GM12878 (cell line): ENCODE results near the gene ALDH1L2. TPM values are rescaled to one million over a fixed set of nuclear protein-coding genes. Genes with fewer than 3 reads are reported as not detected.

ENCODE experiments used
- ATAC-seq: fragments of 200-7000 bp; cut with Tn5 transposase; 3 replicates; pipeline ENCODE4 v1.9.1; 2020; ENCODE audit warnings: mild to moderate bottlenecking, moderate library complexity
- BruUV-seq: library from RNA; stranded (reverse); fragments of 400-500 nt; replicated peaks from 2 replicates; lab custom pipeline; 2021; lab: Mats Ljungman, UMichigan
- CTCF ChIA-PET: fragments of 300-600 bp; sonication (Branson Sonifier 250); formaldehyde crosslinking; extraction: SDS; loops from one replicate; lab custom pipeline; 2021; ENCODE audit warnings: inconsistent platforms; lab: Yijun Ruan, JAX
- POLR2A ChIA-PET: fragments of 350-600 bp; formaldehyde crosslinking; extraction: SDS; loops from one replicate; lab custom pipeline; 2021; ENCODE audit warnings: inconsistent platforms; lab: Charles Lee
- RAD21 ChIA-PET: fragments of 300-600 bp; sonication (Branson Sonifier 250); formaldehyde crosslinking; loops from one replicate; lab custom pipeline; 2023; ENCODE audit warnings: antibody characterized with exemption; ENCODE audit not compliant: unreplicated experiment; lab: Charles Lee
- SMC1A ChIA-PET: fragments of 300-600 bp; sonication (Branson Sonifier 250); formaldehyde crosslinking; loops from one replicate; lab custom pipeline; 2023; ENCODE audit not compliant: unreplicated experiment, uncharacterized antibody; lab: Charles Lee
- DNase-seq: peaks from one replicate; pipeline ENCODE4 v3.0.0-alpha.2; 2011; ENCODE audit warnings: low read depth, low spot score
- FAIRE-seq: peaks from 3 replicates; lab custom pipeline; 2011; peaks lifted over from hg19 to GRCh38; lab: Jason Lieb, UNC
- H2AFZ ChIP-seq: 2 replicates; pipeline ENCODE4 v1.6.0; 2011; ENCODE audit warnings: low read depth, low read length, control low read depth; ENCODE audit not compliant: control insufficient read depth
- H3K27ac ChIP-seq: 2 replicates; pipeline ENCODE4 v1.5.1; 2011; ENCODE audit warnings: control low read depth; ENCODE audit not compliant: control insufficient read depth, insufficient read depth
- H3K27me3 ChIP-seq, 2 experiments: replicated peaks in 1 of 2; 2 replicates each; pipeline versions ENCODE4 v1.6.0 to v1.6.1; 2011; ENCODE audit warnings: low read length in 1 of 2; ENCODE audit not compliant: control insufficient read depth in 2 of 2, insufficient read depth in 2 of 2
- H3K36me3 ChIP-seq, 2 experiments: 2 replicates each; pipeline ENCODE4 v1.5.1; 2011; ENCODE audit warnings: low read length in 1 of 2; ENCODE audit not compliant: control insufficient read depth in 2 of 2, insufficient read depth in 2 of 2
- H3K4me1 ChIP-seq: 2 replicates; pipeline ENCODE4 v1.6.1; 2011; ENCODE audit warnings: mild to moderate bottlenecking, low read length, moderate library complexity, mixed read lengths; ENCODE audit not compliant: control insufficient read depth, insufficient read depth
- H3K4me2 ChIP-seq: 2 replicates; pipeline ENCODE4 v1.6.0; 2011; ENCODE audit warnings: control low read depth; ENCODE audit not compliant: control insufficient read depth, insufficient read depth
- H3K4me3 ChIP-seq: fragments of 200-600 bp; sonication (generic); 2 replicates; pipeline ENCODE4 v1.5.1; 2016
- H3K79me2 ChIP-seq: 2 replicates; pipeline ENCODE4 v1.6.0; 2011; ENCODE audit warnings: low read length; ENCODE audit not compliant: control insufficient read depth, insufficient read depth
- H3K9ac ChIP-seq: 2 replicates; pipeline ENCODE4 v1.8.0; 2011; ENCODE audit warnings: low read length, control low read depth, mixed read lengths; ENCODE audit not compliant: control insufficient read depth, insufficient read depth
- H3K9me3 ChIP-seq: replicated peaks from 3 replicates; pipeline ENCODE4 v1.5.1; 2011; ENCODE audit warnings: mild to moderate bottlenecking, low read length; ENCODE audit not compliant: control insufficient read depth, insufficient read depth
- H4K20me1 ChIP-seq: 2 replicates; pipeline ENCODE4 v1.6.0; 2011; ENCODE audit not compliant: control insufficient read depth, insufficient read depth
- ATF7 ChIP-seq: fragments of 450-650 bp; IDR thresholded peaks from 2 replicates; pipeline ENCODE4 v1.6.1; 2016; ENCODE audit warnings: low read depth, mild to moderate bottlenecking
- CEBPB ChIP-seq, 2 experiments: fragments of 150-350 bp in 1 of 2; IDR thresholded peaks; 2 replicates each; pipeline ENCODE4 v1.6.1; 2012 to 2014; ENCODE audit warnings: low read depth in 2 of 2, low read length in 2 of 2, borderline replicate concordance in 1 of 2, inconsistent platforms in 1 of 2
- CREM ChIP-seq: IDR thresholded peaks from 2 replicates; pipeline ENCODE4 v1.6.1; 2014; ENCODE audit warnings: antibody characterized with exemption, low read depth
- DPF2 ChIP-seq: fragments of 450-650 bp; IDR thresholded peaks from 2 replicates; pipeline ENCODE4 v1.6.1; 2017; ENCODE audit warnings: mild to moderate bottlenecking
- GATAD2B ChIP-seq: fragments of 450-650 bp; conservative IDR thresholded peaks from 2 replicates; pipeline ENCODE4 v1.6.1; 2017; ENCODE audit warnings: low read depth, mild to moderate bottlenecking, moderate library complexity
- HDAC6 ChIP-seq: fragments of 200-600 bp; sonication (generic); IDR thresholded peaks from one replicate; pipeline ENCODE4 v1.8.0; 2017; ENCODE audit warnings: antibody characterized with exemption; ENCODE audit not compliant: unreplicated experiment
- HDGF ChIP-seq: fragments of 450-650 bp; IDR thresholded peaks from 2 replicates; pipeline ENCODE4 v1.6.1; 2016; ENCODE audit warnings: antibody characterized with exemption
- MYC ChIP-seq: IDR thresholded peaks from 2 replicates; pipeline ENCODE4 v1.6.1; 2011; ENCODE audit warnings: mild to moderate bottlenecking, low read length, moderate library complexity, inconsistent platforms; ENCODE audit not compliant: insufficient read depth, insufficient replicate concordance, insufficient read length, severe bottlenecking
- RFX5 ChIP-seq: IDR thresholded peaks from 2 replicates; pipeline ENCODE4 v1.6.1; 2011; ENCODE audit warnings: low read depth, low read length, improper control_type of control experiment
- YBX1 ChIP-seq: fragments of 450-650 bp; IDR thresholded peaks from 2 replicates; pipeline ENCODE4 v1.6.1; 2016; ENCODE audit warnings: antibody characterized with exemption
- YY1 ChIP-seq: IDR thresholded peaks from 2 replicates; pipeline ENCODE4 v1.6.1; 2011; ENCODE audit warnings: low read depth, mild to moderate bottlenecking, low read length
- ZBTB33 ChIP-seq: fragments of 450-650 bp; IDR thresholded peaks from 2 replicates; pipeline ENCODE4 v1.6.1; 2017; ENCODE audit warnings: mild to moderate bottlenecking
- ZNF24 ChIP-seq: fragments of 450-650 bp; IDR thresholded peaks from 2 replicates; pipeline ENCODE4 v1.6.1; 2017; ENCODE audit warnings: antibody characterized with exemption, mild to moderate bottlenecking
- ZNF622 ChIP-seq: fragments of 450-650 bp; IDR thresholded peaks from 2 replicates; pipeline ENCODE4 v1.6.1; 2017; ENCODE audit warnings: mild to moderate bottlenecking, inconsistent platforms
- WGBS: methylation state at CpG from one replicate; pipeline ENCODE4 v1.1.6; 2016; ENCODE audit warnings: low lambda C conversion rate; ENCODE audit not compliant: insufficient replicate concordance, insufficient coverage; ENCODE audit errors: missing lambda C conversion rate; 5-methylcytosine and 5-hydroxymethylcytosine counted together
- in situ Hi-C: fragments of 300-500 bp; cut with MboI; formaldehyde crosslinking; loops from 9 replicates; pipeline ENCODE4 v1.14.3; 2018; ENCODE audit warnings: mixed read lengths
- intact Hi-C: fragments of 100-400 bp; cut with micrococcal nuclease; formaldehyde crosslinking; loops from one replicate; pipeline ENCODE4 v1.14.2; 2022; ENCODE audit not compliant: unreplicated experiment
- polyA plus RNA-seq, 11 experiments: library from polyadenylated mRNA; depleted of rRNA in 4 of 11; unstranded in 6 of 11; stranded (reverse) in 5 of 11; fragments of >200 nt; fragmentation: Nextera tagmentation in 4 of 11; fragmentation: Illumina TruSeq in 1 of 11; extraction: Ambion mirVana in 4 of 11; extraction: Trizol in 1 of 11; gene quantifications; 1 replicate in 1 of 11; 2 replicates in 10 of 11; pipeline versions ENCODE4 v1.2.1 to v1.2.3, GENCODE V29; 2011 to 2016; ENCODE audit warnings: inconsistent platforms in 2 of 11, missing spikeins in 2 of 11, low read depth in 1 of 11
- total RNA-seq, 4 experiments: library from RNA; depleted of rRNA in 3 of 4; stranded (reverse); fragments of >200 nt in 3 of 4; fragmentation: Illumina TruSeq in 1 of 4; extraction: Trizol in 1 of 4; gene quantifications; 2 replicates each; pipeline versions ENCODE4 v1.2.1 to v1.2.3, GENCODE V29; 2013 to 2021
- TF ChIP-seq, protein P1 (sequence below): fragments of 450-650 bp; IDR thresholded peaks from 2 replicates; pipeline ENCODE4 v1.6.1; 2017; ENCODE audit warnings: low read depth, mild to moderate bottlenecking, moderate library complexity
- TF ChIP-seq, protein P2 (sequence below): fragments of 450-650 bp; IDR thresholded peaks from 2 replicates; pipeline ENCODE4 v1.6.1; 2017; ENCODE audit warnings: mild to moderate bottlenecking, low read depth, inconsistent platforms; ENCODE audit not compliant: poor library complexity, severe bottlenecking

ALDH1L2 gene
- total and polyA plus RNA-seq, 10 of the 15 experiments (the other 5 are each of a cell fraction or from before 2014, with no cell fraction given), result 0.15 to 13.7 (median 8.5) TPM

DNA sequence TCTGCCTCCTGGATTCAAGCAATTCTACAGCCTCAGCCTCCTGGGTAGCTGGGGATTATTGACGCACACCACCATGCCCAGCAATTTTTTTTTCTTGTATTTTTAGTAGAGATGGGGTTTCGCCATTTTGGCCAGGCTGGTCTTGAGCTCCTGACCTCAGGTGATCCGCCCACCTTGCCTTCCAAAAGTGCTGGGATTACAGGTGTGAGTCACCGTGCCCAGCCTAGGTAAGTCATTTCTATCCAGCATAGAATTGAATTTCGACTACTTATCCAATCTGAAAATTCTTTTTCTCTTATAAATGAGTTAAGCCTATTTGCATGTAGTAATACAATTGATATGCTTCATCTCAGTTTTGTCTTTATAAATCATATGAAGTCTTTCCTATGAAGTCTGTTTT lies 111.0 kb downstream of the ALDH1L2 start (continued):
- no peak for TF ChIP-seq YBX1
- no peak for TF ChIP-seq GATAD2B
- no peak for TF ChIP-seq RFX5
- TF ChIP-seq ATF7, result no peak
- no peak for TF ChIP-seq HDAC6
- TF ChIP-seq, protein P1, sequence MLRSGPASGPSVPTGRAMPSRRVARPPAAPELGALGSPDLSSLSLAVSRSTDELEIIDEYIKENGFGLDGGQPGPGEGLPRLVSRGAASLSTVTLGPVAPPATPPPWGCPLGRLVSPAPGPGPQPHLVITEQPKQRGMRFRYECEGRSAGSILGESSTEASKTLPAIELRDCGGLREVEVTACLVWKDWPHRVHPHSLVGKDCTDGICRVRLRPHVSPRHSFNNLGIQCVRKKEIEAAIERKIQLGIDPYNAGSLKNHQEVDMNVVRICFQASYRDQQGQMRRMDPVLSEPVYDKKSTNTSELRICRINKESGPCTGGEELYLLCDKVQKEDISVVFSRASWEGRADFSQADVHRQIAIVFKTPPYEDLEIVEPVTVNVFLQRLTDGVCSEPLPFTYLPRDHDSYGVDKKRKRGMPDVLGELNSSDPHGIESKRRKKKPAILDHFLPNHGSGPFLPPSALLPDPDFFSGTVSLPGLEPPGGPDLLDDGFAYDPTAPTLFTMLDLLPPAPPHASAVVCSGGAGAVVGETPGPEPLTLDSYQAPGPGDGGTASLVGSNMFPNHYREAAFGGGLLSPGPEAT, result no peak
- TF ChIP-seq, all 136 proteins: peak for 0

GRCh38 chr12:104971306-104971705 lies 113.0 kb downstream of the ALDH1L2 start:
- 75% methylated on average over 5 of the region's 5 CpGs for WGBS
- ChIA-PET POLR2A (interaction anchor here (1.3 kb wide), 1 partner anchor 13 kb away, joined by 3 read pairs; no protein-coding TSS in a partner anchor), CTCF (interaction anchor here (0.9 to 1.2 kb wide), 2 partner anchors 18 to 35 kb away, joined by 3 to 4 read pairs; no protein-coding TSS in a partner anchor), SMC1A (interaction anchor here (0.8 kb wide), 1 partner anchor 41 kb away, joined by 3 read pairs; no protein-coding TSS in a partner anchor), RAD21 (interaction anchor here (0.6 kb wide), 1 partner anchor 781 kb away, joined by 3 read pairs; no protein-coding TSS in a partner anchor)
- H3K27me3 ChIP-seq, result no peaks in the 10 kb centered on the region
- H3K27ac ChIP-seq, result no peak overlapping the region
- in situ Hi-C loops, result no loop called here
- FAIRE-seq (no peak), ATAC-seq (no peak), DNase-seq (no peak)
- H3K36me3 ChIP-seq, result no peaks in the 10 kb centered on the region
- no peaks in the 10 kb centered on the region for H3K79me2 ChIP-seq
- no peak overlapping the region for H2AFZ ChIP-seq
- intact Hi-C loops, result no loop called here
- H3K4me1 ChIP-seq, result peaks cover 29% of the 10 kb centered on the region
- BruUV-seq, result no TSS peak
- no peak overlapping the region for H3K4me3 ChIP-seq
- H3K9ac ChIP-seq, result no peak overlapping the region
- H4K20me1 ChIP-seq, result no peaks in the 10 kb centered on the region
- no peaks in the 10 kb centered on the region for H3K9me3 ChIP-seq
- no peak overlapping the region for H3K4me2 ChIP-seq
- TF ChIP-seq CREM, result no peak
- no peak for TF ChIP-seq HDGF
- no peak for TF ChIP-seq DPF2
- TF ChIP-seq MYC, result no peak
- no peak for TF ChIP-seq ZNF622
- TF ChIP-seq ZNF24, result no peak
- no peak for TF ChIP-seq CEBPB (IDR thresholded peaks at IDR 0.05; ENCODE audit: borderline replicate concordance in 1 of 2, low read depth in 2 of 2, low read length in 2 of 2)
- TF ChIP-seq, protein P2, sequence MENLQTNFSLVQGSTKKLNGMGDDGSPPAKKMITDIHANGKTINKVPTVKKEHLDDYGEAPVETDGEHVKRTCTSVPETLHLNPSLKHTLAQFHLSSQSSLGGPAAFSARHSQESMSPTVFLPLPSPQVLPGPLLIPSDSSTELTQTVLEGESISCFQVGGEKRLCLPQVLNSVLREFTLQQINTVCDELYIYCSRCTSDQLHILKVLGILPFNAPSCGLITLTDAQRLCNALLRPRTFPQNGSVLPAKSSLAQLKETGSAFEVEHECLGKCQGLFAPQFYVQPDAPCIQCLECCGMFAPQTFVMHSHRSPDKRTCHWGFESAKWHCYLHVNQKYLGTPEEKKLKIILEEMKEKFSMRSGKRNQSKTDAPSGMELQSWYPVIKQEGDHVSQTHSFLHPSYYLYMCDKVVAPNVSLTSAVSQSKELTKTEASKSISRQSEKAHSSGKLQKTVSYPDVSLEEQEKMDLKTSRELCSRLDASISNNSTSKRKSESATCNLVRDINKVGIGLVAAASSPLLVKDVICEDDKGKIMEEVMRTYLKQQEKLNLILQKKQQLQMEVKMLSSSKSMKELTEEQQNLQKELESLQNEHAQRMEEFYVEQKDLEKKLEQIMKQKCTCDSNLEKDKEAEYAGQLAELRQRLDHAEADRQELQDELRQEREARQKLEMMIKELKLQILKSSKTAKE, result no peak
- TF ChIP-seq, protein P1, result no peak
- no peak for TF ChIP-seq YY1
- no peak for TF ChIP-seq ZBTB33
